Activated CD4-positive, alpha-beta T cell treated with anti-CD3 and anti-CD28 coated beads, Interleukin-2, amount 50 U/mL, for 1 hour (primary cell): ENCODE measurements around the gene ITPK1.
A peak's percentile ranks its signal among the peaks of the same experiment; 100 is the strongest.
"Not testable (repeated sequence)": the region's sequence is repeated elsewhere in the genome, so short reads cannot be mapped to it uniquely, and the experiment has no call there.

ENCODE experiments used
- DNase-seq: peaks from one replicate; pipeline ENCODE4 v3.0.0-alpha.2; 2020

The ITPK1 gene

GRCh38 chr14:93128725-93129459 is 13.2 kb upstream of the ITPK1 start:
- DNase-seq: no peak

GRCh38 chr14:93126111-93126510 is 10.4 kb upstream of the ITPK1 start:
- DNase-seq: no peak

- DNase-seq: no peak
Observed at GRCh38 chr14:93122826-93123225, 7.1 kb upstream of the ITPK1 start.

- no peak for DNase-seq
Observed at GRCh38 chr14:93121030-93121834, 5.5 kb upstream of the ITPK1 start.

GRCh38 chr14:93120517-93120916 is 4.8 kb upstream of the ITPK1 start:
- DNase-seq: no peak

- DNase-seq: no peak
Observed at GRCh38 chr14:93116676-93117200, 1.0 kb upstream of the ITPK1 start.

- DNase-seq: peak; percentile 79
Observed at GRCh38 chr14:93115069-93115820, 480 bp downstream of the ITPK1 start.

- DNase-seq: no peak
Observed at GRCh38 chr14:93114713-93115068, 1.0 kb downstream of the ITPK1 start.

GRCh38 chr14:93114068-93114710 is 1.5 kb downstream of the ITPK1 start:
- no peak for DNase-seq

GRCh38 chr14:93113678-93114067 is 2.1 kb downstream of the ITPK1 start:
- no peak for DNase-seq

GRCh38 chr14:93112891-93113677 is 2.6 kb downstream of the ITPK1 start:
- peak; percentile 80 for DNase-seq

GRCh38 chr14:93111541-93111940 is 4.2 kb downstream of the ITPK1 start:
- not testable (repeated sequence) for DNase-seq

- DNase-seq: no peak
Observed at GRCh38 chr14:93110856-93111419, 4.8 kb downstream of the ITPK1 start.

GRCh38 chr14:93109572-93110481 is 5.9 kb downstream of the ITPK1 start:
- DNase-seq: no peak

- DNase-seq: no peak
Observed at GRCh38 chr14:93108105-93108504, 7.6 kb downstream of the ITPK1 start.

- no peak for DNase-seq
Observed at GRCh38 chr14:93107453-93107852, 8.3 kb downstream of the ITPK1 start.

- DNase-seq: no peak
Observed at GRCh38 chr14:93106541-93107156, 9.1 kb downstream of the ITPK1 start.

- DNase-seq: not testable (repeated sequence)
Observed at GRCh38 chr14:93105856-93106255, 9.9 kb downstream of the ITPK1 start.

- no peak for DNase-seq
Observed at GRCh38 chr14:93105362-93105761, 10.4 kb downstream of the ITPK1 start.

- DNase-seq: no peak
Observed at GRCh38 chr14:93104961-93105360, 10.8 kb downstream of the ITPK1 start.
